A549 (cell line): ENCODE data around the gene CHST2.

Source experiments
- BCL3 ChIP-seq: fragments of >200 bp; sonication (Bioruptor Twin); formaldehyde crosslinking; IDR thresholded peaks from 3 replicates; pipeline ENCODE4 v1.6.1; 2016
- CTCF ChIP-seq: fragments of >200 bp; sonication (Bioruptor Twin); formaldehyde crosslinking; IDR thresholded peaks from 3 replicates; pipeline ENCODE4 v1.5.1; 2016
- HDAC2 ChIP-seq: fragments of 200-600 bp; sonication (generic); IDR thresholded peaks from 2 replicates; pipeline ENCODE4 v1.6.1; 2016
- POLR2A ChIP-seq: IDR thresholded peaks from 2 replicates; pipeline ENCODE4 v1.6.1; 2012; ENCODE audit warnings: mild to moderate bottlenecking, low read length
- TF ChIP-seq, protein P1 (sequence below): fragments of 200-600 bp; sonication (generic); IDR thresholded peaks from 2 replicates; pipeline ENCODE4 v1.6.1; 2016; ENCODE audit warnings: antibody characterized with exemption, mild to moderate bottlenecking, moderate library complexity

- TF ChIP-seq, protein P1, sequence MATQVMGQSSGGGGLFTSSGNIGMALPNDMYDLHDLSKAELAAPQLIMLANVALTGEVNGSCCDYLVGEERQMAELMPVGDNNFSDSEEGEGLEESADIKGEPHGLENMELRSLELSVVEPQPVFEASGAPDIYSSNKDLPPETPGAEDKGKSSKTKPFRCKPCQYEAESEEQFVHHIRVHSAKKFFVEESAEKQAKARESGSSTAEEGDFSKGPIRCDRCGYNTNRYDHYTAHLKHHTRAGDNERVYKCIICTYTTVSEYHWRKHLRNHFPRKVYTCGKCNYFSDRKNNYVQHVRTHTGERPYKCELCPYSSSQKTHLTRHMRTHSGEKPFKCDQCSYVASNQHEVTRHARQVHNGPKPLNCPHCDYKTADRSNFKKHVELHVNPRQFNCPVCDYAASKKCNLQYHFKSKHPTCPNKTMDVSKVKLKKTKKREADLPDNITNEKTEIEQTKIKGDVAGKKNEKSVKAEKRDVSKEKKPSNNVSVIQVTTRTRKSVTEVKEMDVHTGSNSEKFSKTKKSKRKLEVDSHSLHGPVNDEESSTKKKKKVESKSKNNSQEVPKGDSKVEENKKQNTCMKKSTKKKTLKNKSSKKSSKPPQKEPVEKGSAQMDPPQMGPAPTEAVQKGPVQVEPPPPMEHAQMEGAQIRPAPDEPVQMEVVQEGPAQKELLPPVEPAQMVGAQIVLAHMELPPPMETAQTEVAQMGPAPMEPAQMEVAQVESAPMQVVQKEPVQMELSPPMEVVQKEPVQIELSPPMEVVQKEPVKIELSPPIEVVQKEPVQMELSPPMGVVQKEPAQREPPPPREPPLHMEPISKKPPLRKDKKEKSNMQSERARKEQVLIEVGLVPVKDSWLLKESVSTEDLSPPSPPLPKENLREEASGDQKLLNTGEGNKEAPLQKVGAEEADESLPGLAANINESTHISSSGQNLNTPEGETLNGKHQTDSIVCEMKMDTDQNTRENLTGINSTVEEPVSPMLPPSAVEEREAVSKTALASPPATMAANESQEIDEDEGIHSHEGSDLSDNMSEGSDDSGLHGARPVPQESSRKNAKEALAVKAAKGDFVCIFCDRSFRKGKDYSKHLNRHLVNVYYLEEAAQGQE, result no peak
- TF ChIP-seq POLR2A (no peak), CTCF (no peak), HDAC2 (no peak), BCL3 (no peak)
Measured at GRCh38 chr3:143081365-143081764, 38.2 kb upstream of the CHST2 start.
